IPS DF 19.7 (cell line): Measurements from ENCODE around the gene VSIG2.

Source experiments
- DNase-seq: peaks from one replicate; pipeline ENCODE4 v3.0.0-alpha.2; 2013; ENCODE audit warnings: low read depth, low spot score

Gene VSIG2

DNA sequence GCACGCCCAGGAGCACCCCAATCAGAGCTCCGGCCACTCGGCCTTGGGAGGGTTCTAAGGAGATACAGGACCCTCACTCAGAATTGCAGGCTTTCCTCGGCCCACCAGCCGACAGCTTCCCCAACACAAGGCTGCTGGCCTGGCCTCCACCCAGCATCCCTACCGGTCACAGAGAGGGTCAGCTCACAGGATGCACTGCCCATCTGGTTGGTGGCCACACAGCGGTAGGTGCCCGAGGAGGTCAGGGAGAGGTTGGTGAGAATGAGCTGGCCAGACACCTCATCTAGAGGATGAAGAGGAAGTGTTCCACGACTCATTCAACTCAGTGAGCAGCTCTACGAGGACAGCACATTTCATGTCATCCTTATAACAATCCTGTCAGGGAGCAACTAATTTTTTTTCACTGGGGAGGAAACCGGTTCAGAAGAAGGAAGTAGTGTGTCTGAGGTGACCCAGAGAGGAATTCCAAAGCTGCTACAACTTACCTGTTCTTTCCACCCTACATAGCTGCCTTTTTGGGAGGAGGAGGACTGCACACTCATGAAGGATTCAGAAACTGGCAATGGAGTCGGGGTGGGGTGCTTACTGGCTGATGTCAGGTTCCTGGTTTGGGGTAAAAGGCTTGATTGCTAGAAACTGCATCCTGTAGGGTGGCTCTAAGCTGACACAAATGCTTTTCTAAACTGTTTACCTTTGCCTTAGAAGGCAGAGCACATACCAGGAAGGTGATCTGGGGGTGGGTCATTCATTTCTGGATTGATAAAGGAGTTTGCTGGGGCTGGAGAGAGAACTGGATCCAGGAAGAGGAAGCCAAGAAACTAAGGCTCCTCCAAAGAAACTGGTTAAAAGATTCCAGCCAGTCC lies 3.3 kb downstream of the VSIG2 start:
- DNase-seq, result no peak

DNA sequence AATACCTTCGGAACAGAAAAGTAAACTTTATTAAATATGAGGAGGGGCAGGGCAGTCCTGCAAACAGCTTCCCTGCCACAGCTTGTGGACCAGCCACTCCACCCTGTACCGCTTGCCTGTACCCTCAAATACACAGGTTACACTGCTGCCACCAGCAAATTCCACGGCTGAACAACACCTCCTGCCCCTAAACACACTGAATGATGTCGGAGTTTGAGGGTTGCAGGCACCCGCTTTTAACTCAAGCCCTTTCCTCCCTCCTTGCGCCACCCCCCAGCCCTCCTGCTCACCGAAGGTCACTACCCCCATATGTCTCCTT lies 4.0 kb downstream of the VSIG2 start:
- DNase-seq, result no peak

DNA sequence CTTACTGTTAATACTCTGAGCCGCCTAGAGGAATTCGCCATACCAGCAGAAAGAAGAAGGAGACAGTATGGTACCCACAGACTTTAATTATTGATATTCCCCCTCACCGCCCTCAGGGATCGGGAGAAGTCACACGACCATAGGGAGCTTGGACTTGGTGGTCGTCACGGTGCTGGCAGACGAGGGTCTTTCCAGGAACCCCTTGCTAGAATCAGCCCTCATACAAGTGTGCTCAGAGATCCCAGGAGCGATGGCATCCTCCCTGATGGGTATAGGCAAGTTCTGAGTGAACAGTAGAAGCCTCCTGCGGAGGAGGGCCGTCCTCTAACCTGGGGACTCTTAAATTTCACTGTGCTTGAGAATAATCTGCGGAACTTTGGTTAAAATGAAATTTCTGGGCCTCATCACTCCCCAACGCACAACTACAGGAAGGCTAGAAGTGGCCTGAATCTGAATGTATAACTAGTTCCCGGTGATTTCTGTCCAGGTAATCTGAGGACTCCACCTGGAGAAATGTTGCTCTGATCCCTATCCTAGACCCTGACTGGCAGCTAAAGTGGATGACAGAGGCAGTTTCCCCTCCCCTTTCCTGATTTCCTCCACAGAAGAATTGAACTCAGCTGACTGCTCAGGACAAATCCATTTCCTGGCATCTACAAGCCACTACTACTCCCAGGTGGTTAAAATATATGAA lies 4.5 kb downstream of the VSIG2 start:
- no peak for DNase-seq

DNA sequence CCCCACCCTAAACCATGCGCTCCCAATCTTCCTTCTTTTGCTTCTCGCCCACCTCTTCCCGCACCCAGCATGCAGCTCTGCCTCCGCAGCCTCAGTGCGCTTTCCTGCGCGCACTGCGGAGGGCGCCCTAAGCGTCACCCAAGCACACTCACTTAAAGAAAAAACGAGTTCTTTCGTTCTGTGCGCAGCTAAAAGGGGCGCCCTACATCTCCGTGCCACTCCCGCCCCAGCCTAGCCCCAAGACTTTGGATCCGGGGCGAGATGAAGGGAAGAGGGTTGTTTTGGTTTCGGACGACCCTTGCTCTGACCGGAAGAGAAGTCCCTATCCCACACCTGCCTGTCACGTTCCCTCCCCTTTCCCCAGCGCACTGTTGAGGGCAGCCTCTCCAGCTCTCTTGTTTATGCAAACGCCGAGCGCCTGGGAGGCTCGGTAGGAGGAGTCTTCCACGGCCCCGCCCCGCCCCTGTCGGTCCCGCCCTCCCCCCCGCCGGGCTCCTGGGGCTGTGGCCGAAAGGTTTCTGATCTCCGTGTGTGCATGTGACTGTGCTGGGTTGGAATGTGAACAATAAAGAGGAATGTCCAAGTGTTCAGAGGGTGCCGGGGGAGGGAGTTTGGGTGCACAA lies 5.3 kb downstream of the VSIG2 start:
- DNase-seq, result no peak

DNA sequence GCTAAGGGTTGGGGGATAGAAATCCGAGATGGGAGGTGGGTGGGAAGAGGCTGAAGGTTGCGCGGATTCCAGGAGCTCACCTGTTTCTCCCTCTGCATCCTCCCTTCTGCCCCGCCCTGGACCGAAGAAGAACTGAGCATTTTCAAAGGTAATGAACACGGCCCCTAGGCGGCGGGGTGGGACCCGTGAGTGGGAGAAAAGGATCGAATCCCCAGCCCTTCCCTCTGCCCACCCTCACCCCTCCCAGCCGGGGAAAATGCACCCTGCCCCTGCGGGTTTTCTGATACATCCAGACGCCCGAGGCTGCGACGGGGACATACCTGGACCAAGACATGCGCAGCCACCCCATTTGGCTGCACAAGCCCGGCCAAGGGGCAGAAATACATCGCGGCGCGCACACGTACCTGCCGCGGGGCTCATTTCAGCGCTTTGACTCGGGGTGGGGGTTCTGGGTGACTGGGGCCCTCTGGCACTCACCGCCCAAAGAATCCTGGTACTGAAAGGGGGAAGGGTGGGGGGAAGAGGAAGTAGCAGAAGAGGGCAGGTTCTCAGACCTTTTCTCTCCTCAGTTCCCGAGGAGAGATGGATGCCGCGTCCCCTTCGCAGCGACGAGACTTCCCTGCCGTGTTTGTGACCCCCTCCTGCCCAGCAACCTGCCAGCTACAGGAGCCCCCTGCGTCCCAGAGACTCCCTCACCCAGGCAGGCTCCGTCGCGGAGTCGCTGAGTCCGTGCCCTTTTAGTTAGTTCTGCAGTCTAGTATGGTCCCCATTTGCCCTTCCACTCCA lies 6.0 kb downstream of the VSIG2 start:
- no peak for DNase-seq

DNA sequence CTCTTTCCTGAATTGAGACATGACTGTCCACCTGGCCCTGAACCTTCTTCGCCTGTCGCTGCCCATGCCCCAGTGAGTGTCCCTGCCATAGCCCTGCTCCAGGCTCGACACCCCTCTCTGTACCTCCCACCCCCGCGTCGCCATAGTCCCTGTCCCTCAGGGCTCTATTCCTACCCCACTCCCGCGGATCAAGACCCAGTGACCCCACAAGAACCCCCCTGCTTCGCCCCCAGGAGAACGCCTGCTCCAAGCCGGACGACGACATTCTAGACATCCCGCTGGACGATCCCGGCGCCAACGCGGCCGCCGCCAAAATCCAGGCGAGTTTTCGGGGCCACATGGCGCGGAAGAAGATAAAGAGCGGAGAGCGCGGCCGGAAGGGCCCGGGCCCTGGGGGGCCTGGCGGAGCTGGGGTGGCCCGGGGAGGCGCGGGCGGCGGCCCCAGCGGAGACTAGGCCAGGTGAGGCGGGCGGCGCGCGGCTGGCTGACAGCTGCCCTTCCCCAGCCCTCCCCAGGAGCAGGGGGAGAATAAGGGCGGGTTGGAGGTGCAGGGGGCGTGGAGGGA lies 6.7 kb downstream of the VSIG2 start:
- no peak for DNase-seq

DNA sequence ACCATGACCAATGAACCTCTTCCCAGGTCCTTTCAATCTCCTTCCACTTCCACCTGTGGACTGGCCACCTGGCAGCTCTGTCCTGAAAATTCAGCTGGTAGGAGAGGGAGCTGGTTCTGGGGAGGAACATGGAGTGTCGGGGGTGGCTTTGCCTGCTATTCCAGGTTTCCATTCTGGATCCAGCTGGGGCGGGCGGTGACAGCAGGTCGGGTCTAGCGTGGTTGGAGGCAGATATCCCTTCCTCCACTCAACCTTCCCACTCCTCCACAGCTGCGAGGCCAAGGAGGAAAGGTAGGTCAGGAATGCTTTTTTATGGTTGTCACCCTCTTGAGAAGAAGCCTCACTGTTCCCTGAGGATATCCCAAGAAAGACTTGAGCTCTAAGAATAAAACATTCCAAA lies 9.0 kb downstream of the VSIG2 start:
- no peak for DNase-seq

DNA sequence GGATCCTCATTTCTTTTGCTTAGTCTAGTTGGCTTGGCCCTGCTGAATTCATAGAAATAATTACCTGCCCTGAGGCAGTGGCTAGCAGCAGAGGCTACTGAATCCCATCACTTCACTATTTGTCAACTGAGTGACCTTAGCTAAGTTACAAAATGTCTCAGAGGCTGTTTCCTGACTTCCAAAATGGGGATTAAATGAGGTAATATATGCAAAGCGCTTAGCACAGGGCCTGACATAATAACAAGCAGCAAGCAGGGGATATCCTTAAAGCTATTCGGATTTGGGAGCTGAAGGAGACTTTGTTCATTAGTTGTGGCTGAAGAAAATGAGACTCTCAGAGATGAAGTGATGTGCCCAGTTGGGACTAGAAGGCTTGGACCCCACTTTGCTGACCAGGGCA lies 9.5 kb downstream of the VSIG2 start:
- no peak for DNase-seq

DNA sequence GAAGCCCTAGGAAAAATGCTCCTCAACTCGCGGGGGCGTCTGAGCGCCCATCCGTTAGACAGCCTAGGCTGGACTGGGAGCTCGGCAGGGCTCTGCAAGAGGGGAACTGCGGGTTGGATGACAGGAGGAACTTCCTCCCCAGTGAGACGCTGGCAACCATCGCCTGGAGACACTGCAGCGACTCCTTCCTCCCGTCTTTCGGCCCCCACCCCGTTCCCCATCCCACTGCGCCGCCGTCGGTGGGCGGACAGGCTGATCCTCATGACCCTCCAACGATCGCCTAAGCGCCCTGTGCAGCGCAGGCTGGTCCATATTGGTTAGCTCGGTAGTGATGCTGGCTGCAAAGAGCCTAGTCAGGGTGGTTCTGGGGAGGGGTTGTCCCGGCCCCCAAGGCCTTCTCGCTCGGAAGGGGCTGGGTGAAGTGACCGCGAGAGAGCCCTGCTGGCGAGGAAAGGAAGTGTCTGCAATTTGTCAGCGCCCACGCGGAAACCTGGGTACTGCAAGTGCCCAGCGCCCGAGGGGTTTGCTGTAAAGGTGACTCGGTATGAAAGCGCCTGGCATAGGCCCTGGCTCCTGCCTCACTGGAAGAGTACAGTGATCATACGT lies 11.7 kb downstream of the VSIG2 start:
- DNase-seq, result no peak

DNA sequence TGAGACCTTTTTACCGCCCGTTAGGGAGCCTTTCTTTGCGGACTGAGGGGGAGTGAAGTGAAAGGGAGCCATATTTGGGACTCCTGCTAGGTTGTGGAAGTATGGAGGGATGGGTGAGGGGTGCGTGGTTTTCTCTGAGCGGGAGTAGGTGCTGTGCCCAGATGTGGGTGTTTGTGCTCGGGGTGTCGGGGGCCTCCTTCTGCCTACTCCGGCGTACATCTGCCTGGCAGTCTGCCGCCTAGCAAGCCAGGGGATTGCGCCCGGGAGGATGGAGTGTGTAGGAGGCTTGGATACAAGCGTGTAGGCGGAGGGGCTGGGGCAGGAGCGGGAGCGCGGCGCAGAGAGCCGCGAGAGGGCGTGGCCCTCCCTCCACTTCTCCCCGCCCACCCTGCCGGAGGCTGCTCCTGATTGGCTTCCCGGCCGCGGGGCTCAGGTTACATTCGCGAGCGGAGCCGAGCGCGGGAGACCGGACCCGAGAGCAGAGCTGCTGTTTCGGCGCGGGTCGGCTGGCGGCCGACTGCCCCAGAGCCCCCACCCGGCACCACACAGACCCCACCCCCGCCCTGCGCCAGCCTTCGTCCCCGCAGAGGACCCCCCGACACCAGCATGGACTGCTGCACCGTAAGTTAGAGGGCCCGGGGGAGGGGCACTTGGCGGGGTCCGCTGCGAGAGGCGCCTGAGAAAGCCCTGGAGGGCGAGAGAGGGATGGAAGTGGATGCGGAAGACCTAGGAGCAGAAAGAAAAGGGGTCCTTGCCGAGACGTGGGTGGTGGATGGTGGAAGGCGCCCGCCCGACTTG lies 12.4 kb downstream of the VSIG2 start, which contains the start of gene NRGN:
Gene NRGN, plus strand, starts transcription at position 464 of the 798 bp plus-strand sequence. Its CDS starts 143 bp downstream, at position 607.
- no peak for DNase-seq

DNA sequence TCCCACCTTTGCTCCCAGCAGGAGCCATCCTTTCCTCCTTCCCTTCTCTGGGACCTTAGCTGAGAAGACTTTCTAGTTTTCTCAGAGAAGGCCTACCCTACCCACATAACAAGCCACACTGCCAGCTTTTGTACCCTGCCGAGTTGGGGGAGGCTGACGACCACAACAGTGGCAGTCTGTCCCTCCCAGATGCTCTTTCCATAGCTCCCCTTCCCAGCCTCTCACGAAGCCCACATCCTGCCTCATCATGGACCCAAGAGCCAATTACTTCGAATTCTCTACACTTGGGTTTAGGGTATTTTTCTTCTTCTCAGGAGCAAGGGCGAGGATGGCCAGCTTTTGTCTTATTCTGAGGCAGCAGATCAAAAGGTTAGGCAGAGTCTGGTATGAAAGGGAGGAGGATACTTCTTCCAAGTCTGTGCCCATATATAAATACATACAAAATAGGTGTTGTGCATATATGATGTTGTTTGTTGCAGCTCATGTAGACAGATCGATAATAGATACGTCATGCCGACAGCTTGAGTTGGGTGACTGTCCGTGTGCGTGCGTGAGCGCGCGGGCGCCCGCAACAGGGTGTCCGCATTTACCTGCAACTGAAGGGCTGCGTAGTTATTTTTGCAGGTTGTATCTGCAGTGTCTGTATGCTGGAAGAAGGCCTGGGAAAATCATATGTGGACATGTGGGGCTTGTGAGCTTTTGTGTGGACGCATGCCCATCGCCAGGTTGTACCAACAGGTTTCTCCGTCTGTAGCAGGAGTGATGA lies 13.2 kb downstream of the VSIG2 start:
- no peak for DNase-seq

DNA sequence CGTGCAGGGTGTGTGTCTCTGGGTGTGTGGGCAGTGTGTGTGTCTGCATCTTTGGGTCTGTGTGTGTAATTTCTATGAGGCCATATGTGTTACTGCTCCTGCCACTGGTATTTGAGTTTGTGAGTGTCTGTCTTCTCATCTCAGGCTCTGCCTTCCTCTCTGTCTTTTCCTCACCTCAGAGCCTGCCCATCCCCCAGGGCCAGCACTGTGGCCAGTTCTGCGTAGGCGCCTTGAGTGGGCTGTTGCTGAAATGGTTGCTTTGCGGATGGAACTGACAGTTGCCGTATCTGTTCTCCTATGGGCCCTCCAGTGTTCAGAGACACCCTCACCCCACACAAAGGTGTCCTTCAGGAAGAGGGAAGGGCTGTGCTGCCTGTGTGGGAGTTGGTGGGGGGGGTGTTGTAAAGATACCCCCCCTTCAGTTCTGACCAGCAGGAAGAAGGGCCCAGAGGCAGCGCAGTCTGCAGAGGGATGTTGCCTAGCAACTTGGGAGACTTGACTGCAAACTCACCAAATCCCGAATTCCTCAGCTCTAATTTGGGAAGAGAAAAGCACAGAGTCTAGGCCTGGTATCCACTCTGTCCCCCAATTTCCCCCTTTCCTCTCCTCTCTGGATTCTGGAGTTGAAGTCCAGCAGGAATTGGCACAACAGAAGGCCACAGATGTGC lies 14.3 kb downstream of the VSIG2 start:
- no peak for DNase-seq

DNA sequence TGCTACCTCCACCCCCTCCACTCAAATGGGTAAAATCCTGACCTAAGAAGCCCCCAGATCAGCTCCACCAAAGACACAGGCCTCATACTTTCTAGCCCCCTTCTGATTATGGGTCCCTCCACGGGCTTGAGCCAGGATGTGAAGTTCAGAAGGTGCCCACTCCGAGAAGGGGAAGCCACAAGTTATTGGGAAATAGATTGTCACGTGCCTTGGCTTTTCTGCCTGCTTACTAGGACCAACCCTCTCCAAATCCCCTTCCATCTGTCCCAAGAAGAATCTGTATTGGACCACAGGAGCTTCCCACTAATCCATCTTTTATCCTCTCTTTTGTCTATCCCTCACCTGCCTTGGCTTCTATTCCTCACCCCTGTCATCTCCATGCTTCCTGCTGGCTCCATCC lies 15.3 kb downstream of the VSIG2 start:
- no peak for DNase-seq

DNA sequence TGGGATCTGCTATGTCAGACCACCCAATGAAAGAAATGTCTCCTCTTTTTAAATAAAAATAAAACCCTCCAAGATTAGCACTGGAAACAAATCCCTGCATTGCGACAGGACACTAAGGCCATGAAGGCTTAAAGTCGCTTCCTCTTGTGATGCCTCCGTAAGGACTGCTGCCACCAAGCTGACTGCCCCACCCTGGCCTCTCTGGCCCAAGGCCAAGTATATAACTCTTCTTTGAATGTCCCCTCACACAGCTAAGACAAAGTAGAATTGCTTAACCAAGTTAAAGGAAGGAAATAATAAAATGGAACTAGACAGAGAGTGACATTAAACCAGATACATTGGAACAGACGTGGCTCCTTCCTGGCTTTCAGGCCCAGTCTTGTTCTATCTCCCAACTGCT lies 19.8 kb downstream of the VSIG2 start:
- no peak for DNase-seq

DNA sequence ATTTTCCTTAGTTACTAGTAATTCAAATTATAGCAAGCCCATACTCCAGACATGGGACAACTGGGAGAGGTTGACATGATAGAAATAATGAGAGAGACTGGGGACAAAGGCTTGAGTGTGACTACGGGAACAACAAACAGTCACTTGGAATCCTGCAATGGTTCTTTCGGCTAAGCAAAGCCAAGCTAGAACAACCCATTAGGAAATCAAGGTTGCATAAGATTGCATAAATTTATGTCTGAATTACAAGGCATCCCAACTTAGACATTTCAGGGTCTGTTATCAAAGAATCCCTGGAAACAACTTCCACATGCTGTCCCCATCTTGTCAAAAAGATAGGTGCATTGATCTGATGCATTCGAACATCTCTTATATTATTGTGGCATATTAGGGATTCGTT lies 22.5 kb downstream of the VSIG2 start:
- no peak for DNase-seq

DNA sequence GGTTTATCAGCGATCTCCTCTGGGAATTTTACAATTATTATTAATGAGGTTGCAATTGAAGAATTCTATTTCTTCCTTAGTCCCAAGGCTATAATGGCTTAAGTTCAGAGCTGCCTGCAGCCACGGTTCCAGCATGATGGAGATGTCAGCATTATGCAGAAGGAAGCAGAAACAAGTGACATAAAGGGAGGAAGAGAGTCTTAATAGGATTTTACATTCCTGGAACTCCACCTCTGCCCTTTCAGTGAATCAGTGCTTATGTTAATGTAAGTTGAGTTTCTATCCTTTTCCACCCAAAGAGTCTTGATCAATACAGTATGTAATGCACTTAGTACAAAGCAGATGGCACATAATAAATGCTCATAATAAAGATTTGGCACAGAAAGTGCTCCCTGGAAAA lies 23.9 kb downstream of the VSIG2 start:
- DNase-seq, result no peak

DNA sequence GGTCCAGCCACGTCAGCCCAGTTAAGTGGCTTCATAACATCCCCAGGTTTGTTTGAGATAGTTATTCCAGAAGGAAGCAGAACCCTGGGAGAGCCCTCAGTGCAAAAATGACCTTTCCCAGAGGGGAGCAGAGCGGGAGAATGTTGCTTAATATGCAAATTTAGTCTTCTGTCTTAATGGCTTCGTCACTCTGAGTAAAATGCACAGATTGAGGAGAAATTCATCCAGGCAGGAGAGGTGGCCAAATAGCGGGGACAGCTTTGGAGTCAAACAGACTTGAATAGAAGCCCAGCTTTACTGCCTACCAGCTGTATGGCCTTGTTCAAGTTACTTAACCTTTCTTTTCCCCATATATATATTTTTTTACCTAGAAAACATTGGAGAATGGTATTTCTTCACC lies 24.6 kb downstream of the VSIG2 start:
- no peak for DNase-seq

DNA sequence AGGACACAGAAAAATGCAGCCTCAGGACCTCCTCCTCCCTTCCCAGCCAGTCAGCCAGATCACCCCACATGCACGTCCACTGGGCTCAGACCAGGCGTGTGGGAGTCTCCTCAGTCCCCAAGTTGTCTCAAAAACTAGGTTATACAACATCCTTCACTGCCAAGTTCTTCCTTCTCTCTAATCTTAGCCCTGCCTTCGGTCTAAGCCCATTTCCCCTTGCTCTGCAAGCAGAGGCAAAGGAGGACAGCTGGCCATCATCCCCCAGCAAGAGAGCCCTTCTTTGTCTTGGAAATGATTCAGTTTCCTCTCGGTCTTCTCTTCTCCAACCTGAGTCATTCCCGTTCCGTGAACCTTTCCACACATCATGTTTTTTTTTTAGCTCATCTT lies 26.3 kb downstream of the VSIG2 start:
- DNase-seq, result no peak
